IPS-15b (cell line): Measurements from ENCODE around the gene TRIM66.
A peak's percentile ranks its signal among the peaks of the same experiment; 100 is the strongest.

Experiments used
- H3K27me3 ChIP-seq: one replicate; pipeline ENCODE4 v1.6.1; 2013; ENCODE audit warnings: low read length; ENCODE audit not compliant: control insufficient read depth, insufficient read depth
- H3K36me3 ChIP-seq: one replicate; pipeline ENCODE4 v1.6.1; 2013; ENCODE audit warnings: low read length; ENCODE audit not compliant: control insufficient read depth, insufficient read depth
- H3K4me1 ChIP-seq: one replicate; pipeline ENCODE4 v1.6.1; 2013; ENCODE audit warnings: mild to moderate bottlenecking, low read length; ENCODE audit not compliant: control insufficient read depth, insufficient read depth
- H3K4me3 ChIP-seq: one replicate; pipeline ENCODE4 v1.5.1; 2013; ENCODE audit warnings: low read depth, low read length
- H3K9ac ChIP-seq: one replicate; pipeline ENCODE4 v1.6.1; 2013; ENCODE audit warnings: low read depth, mild to moderate bottlenecking, low read length
- H3K9me3 ChIP-seq: one replicate; pipeline ENCODE4 v1.6.1; 2013; ENCODE audit warnings: mild to moderate bottlenecking, low read length; ENCODE audit not compliant: control insufficient read depth, insufficient read depth

TRIM66 gene

GRCh38 chr11:8697054-8697453 is 14.6 kb upstream of the TRIM66 start:
- Histone ChIP-seq H3K36me3 (peaks cover 4% of the 10 kb centered on the region), H3K27me3 (no peaks in the 10 kb centered on the region), H3K4me3 (no peak overlapping the region), H3K9ac (no peak overlapping the region), H3K9me3 (no peaks in the 10 kb centered on the region), H3K4me1 (peaks cover 26% of the 10 kb centered on the region)

GRCh38 chr11:8694137-8694536 is 11.7 kb upstream of the TRIM66 start:
- H3K36me3 ChIP-seq = peaks cover 4% of the 10 kb centered on the region
- H3K4me1 ChIP-seq = peaks cover 14% of the 10 kb centered on the region
- no peak overlapping the region for H3K9ac ChIP-seq
- no peak overlapping the region for H3K4me3 ChIP-seq
- H3K9me3 ChIP-seq = no peaks in the 10 kb centered on the region
- H3K27me3 ChIP-seq = no peaks in the 10 kb centered on the region

GRCh38 chr11:8693555-8693954 is 11.1 kb upstream of the TRIM66 start:
- Histone ChIP-seq H3K4me1 (peaks cover 11% of the 10 kb centered on the region), H3K9ac (no peak overlapping the region), H3K27me3 (no peaks in the 10 kb centered on the region), H3K36me3 (peaks cover 4% of the 10 kb centered on the region), H3K9me3 (no peaks in the 10 kb centered on the region), H3K4me3 (no peak overlapping the region)

- Histone ChIP-seq H3K9me3 (no peaks in the 10 kb centered on the region), H3K9ac (no peak overlapping the region), H3K27me3 (no peaks in the 10 kb centered on the region), H3K4me3 (no peak overlapping the region), H3K4me1 (peaks cover 6% of the 10 kb centered on the region), H3K36me3 (peaks cover 4% of the 10 kb centered on the region)
Observed at GRCh38 chr11:8693010-8693551, 10.6 kb upstream of the TRIM66 start.

GRCh38 chr11:8692417-8692816 is 10.0 kb upstream of the TRIM66 start:
- H3K36me3 ChIP-seq = peaks cover 2% of the 10 kb centered on the region
- H3K9ac ChIP-seq = no peak overlapping the region
- no peaks in the 10 kb centered on the region for H3K9me3 ChIP-seq
- H3K4me3 ChIP-seq = no peak overlapping the region
- no peaks in the 10 kb centered on the region for H3K27me3 ChIP-seq
- peaks cover 9% of the 10 kb centered on the region for H3K4me1 ChIP-seq

- Histone ChIP-seq H3K4me1 (peaks cover 12% of the 10 kb centered on the region), H3K9me3 (no peaks in the 10 kb centered on the region), H3K9ac (no peak overlapping the region), H3K27me3 (no peaks in the 10 kb centered on the region), H3K4me3 (no peak overlapping the region), H3K36me3 (peaks cover under 1% of the 10 kb centered on the region)
Observed at GRCh38 chr11:8691601-8692000, 9.1 kb upstream of the TRIM66 start.

GRCh38 chr11:8690374-8691342 is 8.2 kb upstream of the TRIM66 start:
- Histone ChIP-seq H3K4me1 (peaks cover 12% of the 10 kb centered on the region), H3K9me3 (no peaks in the 10 kb centered on the region), H3K27me3 (no peaks in the 10 kb centered on the region), H3K9ac (no peak overlapping the region), H3K4me3 (no peak overlapping the region), H3K36me3 (peaks cover 9% of the 10 kb centered on the region)

GRCh38 chr11:8689726-8690255 is 7.3 kb upstream of the TRIM66 start:
- peaks cover 18% of the 10 kb centered on the region for H3K36me3 ChIP-seq
- no peaks in the 10 kb centered on the region for H3K9me3 ChIP-seq
- peaks cover 15% of the 10 kb centered on the region for H3K4me1 ChIP-seq
- no peaks in the 10 kb centered on the region for H3K27me3 ChIP-seq
- H3K4me3 ChIP-seq = peak overlapping the region; percentile 63
- peak overlapping the region; percentile 71 for H3K9ac ChIP-seq

- Histone ChIP-seq H3K4me3 (peak overlapping the region; percentile 70), H3K27me3 (no peaks in the 10 kb centered on the region), H3K36me3 (peaks cover 29% of the 10 kb centered on the region), H3K9ac (peak overlapping the region; percentile 95), H3K9me3 (no peaks in the 10 kb centered on the region), H3K4me1 (peaks cover 21% of the 10 kb centered on the region)
Observed at GRCh38 chr11:8688414-8689362, 6.2 kb upstream of the TRIM66 start.

GRCh38 chr11:8686325-8686724 is 3.9 kb upstream of the TRIM66 start:
- Histone ChIP-seq H3K4me1 (peaks cover 21% of the 10 kb centered on the region), H3K36me3 (peaks cover 29% of the 10 kb centered on the region), H3K9ac (no peak overlapping the region)

GRCh38 chr11:8685820-8686219 is 3.4 kb upstream of the TRIM66 start:
- Histone ChIP-seq H3K9ac (no peak overlapping the region), H3K4me1 (peaks cover 21% of the 10 kb centered on the region), H3K9me3 (no peaks in the 10 kb centered on the region), H3K36me3 (peaks cover 29% of the 10 kb centered on the region), H3K4me3 (no peak overlapping the region), H3K27me3 (no peaks in the 10 kb centered on the region)

More at GRCh38 chr11:8686325-8686724, 3.9 kb upstream of the TRIM66 start:
- no peaks in the 10 kb centered on the region for H3K27me3 ChIP-seq
- H3K9me3 ChIP-seq = no peaks in the 10 kb centered on the region
- H3K4me3 ChIP-seq = no peak overlapping the region
